Right lobe of liver (tissue), 6 donors: ENCODE measurements around the gene TLCD4. TPM values are rescaled to one million over a fixed set of nuclear protein-coding genes. Genes with fewer than 3 reads are reported as not detected.

Experiments
- ATAC-seq, 4 donors: fragments of 200-7000 bp; cut with Tn5 transposase; one replicate each; pipeline ENCODE4 v1.9.1; 2020; ENCODE audit warnings: mild to moderate bottlenecking in 4 of 4, moderate library complexity in 4 of 4
- DNase-seq, 3 donors: peaks; one replicate each; pipeline ENCODE4 v3.0.0-alpha.2; 2020
- H3K27ac ChIP-seq, 3 donors: fragments of 200-600 bp; one replicate each; pipeline ENCODE4 v1.8.0; 2022
- H3K27me3 ChIP-seq, 2 donors: fragments of 200-600 bp; one replicate each; pipeline ENCODE4 v1.8.0; 2022
- H3K36me3 ChIP-seq, 4 donors: fragments of 200-600 bp; sonication (generic) in 1 of 4; one replicate each; pipeline versions ENCODE4 v1.5.1 to v1.8.0; 2017 to 2022; ENCODE audit warnings: control low read depth in 1 of 4
- H3K4me1 ChIP-seq, 4 donors: fragments of 200-600 bp; sonication (generic) in 1 of 4; one replicate each; pipeline versions ENCODE4 v1.5.1 to v1.8.0; 2017 to 2022; ENCODE audit warnings: control low read depth in 1 of 4
- H3K4me3 ChIP-seq, 3 donors: fragments of 200-600 bp; one replicate each; pipeline ENCODE4 v1.8.0; 2022
- H3K9me3 ChIP-seq, 4 donors: fragments of 200-600 bp; sonication (generic) in 1 of 4; one replicate each; pipeline versions ENCODE4 v1.5.1 to v1.8.0; 2017 to 2022; ENCODE audit warnings: control low read depth in 1 of 4
- POLR2A ChIP-seq: fragments of 450-650 bp; IDR thresholded peaks from one replicate; pipeline ENCODE4 v1.6.1; 2017; ENCODE audit warnings: antibody characterized with exemption, mild to moderate bottlenecking
- WGBS: methylation state at CpG from one replicate; pipeline ENCODE4 v1.1.6; 2018; ENCODE audit warnings: low coverage, low lambda C conversion rate; ENCODE audit not compliant: insufficient coverage; ENCODE audit errors: missing lambda C conversion rate; 5-methylcytosine and 5-hydroxymethylcytosine counted together
- intact Hi-C, 2 donors: fragments of 100-400 bp; cut with DNase I; formaldehyde crosslinking; loops; one replicate each; pipeline versions ENCODE4 v1.11.2 to v1.14.1; 2022
- total RNA-seq, 6 experiments: library from RNA; depleted of rRNA in 2 of 6; stranded (reverse); fragments of >200 nt in 2 of 6; fragmentation: NEBNext Ultra II Directional in 3 of 6; extraction: Animal tissue kit (Norgen Biotek cat#: 25700) in 3 of 6; gene quantifications; one replicate each; pipeline versions ENCODE4 v1.1.0 to v1.2.4, GENCODE V29; 2016 to 2023
- TF ChIP-seq, protein P1 (sequence below), 4 donors: fragments of 200-600 bp in 3 of 4; fragments of 450-650 bp in 1 of 4; IDR thresholded peaks; one replicate each; pipeline versions ENCODE4 v1.5.1 to v1.8.0; 2016 to 2022; ENCODE audit warnings: antibody characterized with exemption in 4 of 4, mild to moderate bottlenecking in 2 of 4
- donor health status: DM: no; HTN: yes; CAD: no.
- donor health status: DM: no; HTN: no; CAD: no.
- donor health status: DM: no; HTN: no; CAD: no.
- donor health status: DM: no; HTN: yes; CAD: no.
- donor health status: DM: no; HTN: yes; CAD: no.

TLCD4 gene
- total RNA-seq, 6 experiments from 2014 or later = 45.6 to 181 (median 106) TPM

- no peak for ATAC-seq
Measured at GRCh38 chr1:95093296-95093695, 23.9 kb upstream of the TLCD4 start.

DNA sequence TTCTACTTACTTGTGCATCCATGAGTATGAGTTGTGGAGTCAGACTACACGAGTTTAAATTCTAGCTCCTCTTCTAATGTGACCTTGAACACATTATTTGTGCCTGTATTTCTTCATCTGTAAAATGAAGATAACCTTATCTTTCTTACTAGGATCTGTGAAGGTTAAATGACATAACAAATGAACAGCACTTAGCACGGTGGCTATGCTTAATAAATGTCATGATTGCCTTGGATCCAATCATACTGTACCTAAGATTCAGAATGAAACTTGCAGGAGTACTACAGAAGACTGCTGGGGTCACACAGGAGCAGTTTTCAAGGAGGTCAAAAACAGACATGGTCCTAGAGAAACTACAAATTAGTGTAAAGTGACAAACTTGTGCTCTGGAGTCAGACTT, 22.2 kb upstream of the TLCD4 start:
- DNase-seq = no peak
- Histone ChIP-seq H3K4me3 (no peak overlapping the region), H3K9me3 (no peaks in the 10 kb centered on the region), H3K27ac (peak overlapping the region in 2 of 3 donors; percentile 85 to 86), H3K36me3 (no peaks in the 10 kb centered on the region), H3K4me1 (peaks cover 0 to 28% (median 0%) of the 10 kb centered on the region in 4 donors), H3K27me3 (no peaks in the 10 kb centered on the region)
- TF ChIP-seq, protein P1, sequence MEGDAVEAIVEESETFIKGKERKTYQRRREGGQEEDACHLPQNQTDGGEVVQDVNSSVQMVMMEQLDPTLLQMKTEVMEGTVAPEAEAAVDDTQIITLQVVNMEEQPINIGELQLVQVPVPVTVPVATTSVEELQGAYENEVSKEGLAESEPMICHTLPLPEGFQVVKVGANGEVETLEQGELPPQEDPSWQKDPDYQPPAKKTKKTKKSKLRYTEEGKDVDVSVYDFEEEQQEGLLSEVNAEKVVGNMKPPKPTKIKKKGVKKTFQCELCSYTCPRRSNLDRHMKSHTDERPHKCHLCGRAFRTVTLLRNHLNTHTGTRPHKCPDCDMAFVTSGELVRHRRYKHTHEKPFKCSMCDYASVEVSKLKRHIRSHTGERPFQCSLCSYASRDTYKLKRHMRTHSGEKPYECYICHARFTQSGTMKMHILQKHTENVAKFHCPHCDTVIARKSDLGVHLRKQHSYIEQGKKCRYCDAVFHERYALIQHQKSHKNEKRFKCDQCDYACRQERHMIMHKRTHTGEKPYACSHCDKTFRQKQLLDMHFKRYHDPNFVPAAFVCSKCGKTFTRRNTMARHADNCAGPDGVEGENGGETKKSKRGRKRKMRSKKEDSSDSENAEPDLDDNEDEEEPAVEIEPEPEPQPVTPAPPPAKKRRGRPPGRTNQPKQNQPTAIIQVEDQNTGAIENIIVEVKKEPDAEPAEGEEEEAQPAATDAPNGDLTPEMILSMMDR (IDR thresholded peaks at IDR 0.05) = no peak
- TF ChIP-seq POLR2A = no peak
- ATAC-seq = no peak
- intact Hi-C loops = no loop called here
- WGBS = 36% methylated on average over 2 of the region's 2 CpGs

More at GRCh38 chr1:95093296-95093695, 23.9 kb upstream of the TLCD4 start:
- WGBS = 54% methylated on average over 1 of the region's 1 CpG
- intact Hi-C loops = no loop called here
- Histone ChIP-seq H3K27me3 (no peaks in the 10 kb centered on the region), H3K9me3 (no peaks in the 10 kb centered on the region), H3K4me1 (peaks cover 0 to 28% (median 0%) of the 10 kb centered on the region in 4 donors), H3K36me3 (no peaks in the 10 kb centered on the region), H3K4me3 (no peak overlapping the region), H3K27ac (no peak overlapping the region)
- DNase-seq = no peak
- TF ChIP-seq POLR2A = no peak
- TF ChIP-seq, protein P1 (IDR thresholded peaks at IDR 0.05) = no peak

- WGBS = 16% methylated on average over 2 of the region's 2 CpGs
- ATAC-seq = peak; percentile 73 to 81 (median 78)
- H3K4me3 ChIP-seq = peak overlapping the region in 1 of 3 donors; percentile 32
Measured at GRCh38 chr1:95095833-95096217, 21.3 kb upstream of the TLCD4 start.

GRCh38 chr1:95096218-95096841, 20.8 kb upstream of the TLCD4 start:
- peak in 1 of 3 donors; percentile 67 for DNase-seq
- peak overlapping the region; percentile 35 to 86 (median 85) for H3K27ac ChIP-seq
- WGBS = 19% methylated on average over 6 of the region's 6 CpGs
- peaks cover 0 to 36% (median 0%) of the 10 kb centered on the region in 4 donors for H3K4me1 ChIP-seq
- no peaks in the 10 kb centered on the region for H3K27me3 ChIP-seq
- intact Hi-C loops = no loop called here
- TF ChIP-seq POLR2A = no peak
- TF ChIP-seq, protein P1 (IDR thresholded peaks at IDR 0.05) = peak in 1 of 4 donors; percentile 3
- H3K36me3 ChIP-seq = no peaks in the 10 kb centered on the region
- ATAC-seq = peak; percentile 82 to 88 (median 87)
- H3K4me3 ChIP-seq = peak overlapping the region in 2 of 3 donors; percentile 23 to 32
- no peaks in the 10 kb centered on the region for H3K9me3 ChIP-seq

More at GRCh38 chr1:95095833-95096217, 21.3 kb upstream of the TLCD4 start:
- Histone ChIP-seq H3K4me1 (peaks cover 0 to 36% (median 0%) of the 10 kb centered on the region in 4 donors), H3K36me3 (no peaks in the 10 kb centered on the region), H3K27ac (peak overlapping the region; percentile 35 to 86 (median 85)), H3K27me3 (no peaks in the 10 kb centered on the region), H3K9me3 (no peaks in the 10 kb centered on the region)
- no peak for DNase-seq
- intact Hi-C loops = no loop called here
- TF ChIP-seq, protein P1 (IDR thresholded peaks at IDR 0.05) = no peak
- TF ChIP-seq POLR2A = no peak
